GM23248 (cell line): ENCODE data around the gene TNFRSF11A.

ENCODE experiments used
- EZH2 ChIP-seq: fragments of 200-600 bp; sonication (generic); IDR thresholded peaks from 2 replicates; pipeline ENCODE4 v1.6.1; 2018; ENCODE audit warnings: antibody characterized with exemption, mild to moderate bottlenecking; ENCODE audit not compliant: insufficient read depth, poor library complexity, severe bottlenecking
- EZH2phosphoT487 ChIP-seq: fragments of 200-600 bp; sonication (generic); IDR thresholded peaks from 2 replicates; pipeline ENCODE4 v1.6.1; 2018; ENCODE audit warnings: antibody characterized with exemption, moderate library complexity, mild to moderate bottlenecking, low read depth; ENCODE audit not compliant: insufficient read depth

DNA sequence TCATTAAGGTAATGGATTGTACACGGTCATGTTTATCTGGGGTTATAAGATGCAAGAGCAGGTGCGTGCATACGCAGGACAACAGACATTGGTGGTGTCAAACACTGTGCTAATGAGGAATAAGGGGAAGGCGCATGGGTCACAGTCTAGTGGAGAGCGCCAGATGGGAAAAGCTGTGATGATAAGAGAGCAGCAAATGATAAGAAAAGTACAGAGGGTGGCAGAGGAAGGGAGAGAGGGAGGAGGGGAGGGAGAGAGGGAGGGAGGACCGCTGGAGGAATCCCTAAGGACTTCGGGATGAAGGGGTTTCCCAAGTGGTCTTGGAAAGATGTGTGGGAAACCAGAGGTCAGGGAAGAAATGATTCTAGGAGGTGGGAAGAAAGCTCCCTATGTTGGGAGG, 2.9 kb downstream of the TNFRSF11A start:
- TF ChIP-seq EZH2phosphoT487, result no peak
- TF ChIP-seq EZH2, result no peak
